ENCODE measurements around the gene DCST1. TPM values are rescaled to one million over a fixed set of nuclear protein-coding genes. Genes with fewer than 3 reads are reported as not detected.
A peak's percentile ranks its signal among the peaks of the same experiment; 100 is the strongest.

The DCST1 gene
- polyA plus RNA-seq, 10 donors, result 0.09 to 0.58 (median 0.17) TPM

- DNase-seq, result no peak
Observed at GRCh38 chr1:155013632-155014031, 20.0 kb upstream of the DCST1 start.

DNA sequence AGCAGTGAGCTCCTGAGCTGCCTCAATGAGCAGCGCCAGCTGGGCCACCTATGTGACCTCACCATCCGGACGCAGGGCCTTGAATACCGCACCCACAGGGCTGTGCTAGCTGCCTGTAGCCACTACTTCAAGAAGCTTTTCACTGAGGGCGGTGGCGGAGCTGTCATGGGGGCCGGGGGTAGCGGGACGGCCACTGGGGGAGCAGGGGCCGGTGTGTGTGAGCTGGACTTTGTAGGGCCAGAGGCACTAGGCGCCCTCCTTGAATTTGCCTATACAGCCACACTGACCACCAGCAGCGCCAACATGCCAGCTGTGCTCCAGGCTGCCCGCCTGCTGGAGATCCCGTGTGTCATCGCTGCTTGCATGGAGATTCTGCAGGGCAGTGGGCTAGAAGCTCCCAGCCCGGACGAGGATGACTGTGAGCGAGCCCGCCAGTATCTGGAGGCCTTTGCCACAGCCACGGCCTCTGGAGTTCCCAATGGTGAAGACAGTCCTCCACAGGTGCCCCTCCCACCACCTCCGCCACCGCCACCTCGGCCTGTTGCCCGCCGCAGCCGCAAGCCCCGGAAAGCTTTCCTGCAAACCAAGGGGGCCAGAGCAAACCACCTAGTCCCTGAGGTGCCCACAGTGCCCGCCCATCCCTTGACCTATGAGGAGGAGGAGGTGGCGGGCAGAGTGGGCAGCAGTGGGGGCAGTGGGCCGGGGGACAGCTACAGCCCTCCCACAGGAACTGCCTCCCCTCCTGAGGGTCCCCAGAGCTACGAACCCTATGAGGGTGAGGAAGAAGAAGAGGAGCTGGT is 18.7 kb upstream of the DCST1 start:
- no peak for DNase-seq

GRCh38 chr1:155015527-155016230 is 17.9 kb upstream of the DCST1 start:
- DNase-seq, result no peak

DNA sequence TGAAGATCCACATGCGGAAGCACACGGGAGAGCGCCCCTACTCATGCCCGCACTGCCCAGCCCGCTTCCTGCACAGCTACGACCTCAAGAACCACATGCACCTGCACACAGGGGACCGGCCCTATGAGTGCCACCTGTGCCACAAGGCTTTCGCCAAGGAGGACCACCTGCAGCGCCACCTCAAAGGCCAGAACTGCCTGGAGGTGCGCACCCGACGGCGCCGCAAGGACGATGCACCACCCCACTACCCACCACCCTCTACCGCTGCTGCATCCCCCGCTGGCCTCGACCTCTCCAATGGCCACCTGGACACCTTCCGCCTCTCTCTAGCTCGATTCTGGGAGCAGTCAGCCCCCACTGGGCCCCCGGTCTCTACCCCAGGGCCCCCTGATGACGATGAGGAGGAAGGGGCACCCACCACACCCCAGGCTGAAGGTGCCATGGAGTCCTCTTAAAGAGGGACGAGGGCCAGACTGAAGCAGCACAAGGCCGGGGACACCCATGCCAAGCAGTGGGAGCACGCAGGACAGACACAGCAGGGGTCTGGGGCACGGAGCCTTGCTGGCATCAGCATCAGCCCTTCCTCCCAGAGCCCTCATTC is 17.3 kb upstream of the DCST1 start:
- DNase-seq, result no peak

GRCh38 chr1:155017041-155017945 is 16.3 kb upstream of the DCST1 start:
- peak; percentile 85 to 96 (median 89) for DNase-seq

DNA sequence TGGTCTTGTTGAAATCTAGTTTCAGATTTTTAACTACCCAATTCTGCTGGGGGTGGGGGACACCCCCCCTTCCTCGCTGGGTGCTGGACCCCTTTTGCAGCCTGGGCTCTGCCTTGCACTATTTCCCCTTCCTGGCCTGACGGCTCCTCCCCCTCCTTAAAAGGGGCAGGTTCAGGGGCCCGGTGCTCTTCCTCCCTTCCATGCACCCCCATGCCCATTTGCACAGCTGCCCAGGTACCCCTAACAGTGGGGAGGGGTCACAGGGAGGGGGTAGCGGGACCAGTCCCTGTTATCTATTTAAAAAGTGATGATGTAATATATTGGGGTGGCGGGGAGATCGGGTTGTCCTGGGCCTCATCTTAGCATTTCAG is 15.7 kb upstream of the DCST1 start:
- DNase-seq, result no peak

DNA sequence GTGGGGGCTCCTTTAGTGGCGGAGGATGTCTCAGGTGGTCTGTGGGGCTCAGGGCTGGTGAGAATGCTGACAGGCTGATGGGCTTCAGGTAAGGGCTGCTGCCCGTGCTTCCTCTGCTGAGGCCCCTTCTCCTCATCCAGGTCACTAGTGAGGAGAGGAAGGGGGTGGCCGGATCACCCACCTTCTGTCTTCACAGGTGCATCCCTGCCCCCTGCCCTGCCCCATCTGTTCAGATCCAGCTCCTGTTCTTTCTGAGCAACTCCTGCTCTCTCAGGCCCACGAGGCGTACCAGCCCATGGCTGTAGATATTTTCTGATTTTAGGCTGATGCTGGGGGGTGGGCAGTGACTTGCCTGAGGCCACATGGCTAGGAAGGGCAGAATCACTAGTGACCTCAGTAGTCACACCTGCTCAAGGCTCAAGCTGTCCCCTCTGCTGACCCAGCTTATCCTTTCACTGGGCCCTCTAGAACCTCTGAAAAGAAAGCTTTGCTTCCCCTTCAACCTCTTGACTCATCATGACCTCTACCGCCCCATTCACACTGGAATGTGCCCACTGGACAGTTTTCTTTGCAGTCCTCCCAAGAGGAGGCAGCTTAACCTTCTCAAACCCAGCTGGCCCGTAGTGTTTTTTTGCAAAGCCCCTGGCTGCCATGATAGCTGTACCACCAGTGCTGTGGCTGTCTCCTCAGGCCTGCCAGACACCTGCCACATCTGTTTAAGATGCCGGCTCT is 14.8 kb upstream of the DCST1 start:
- DNase-seq, result no peak

- DNase-seq, result no peak
Observed at GRCh38 chr1:155019377-155020245, 14.0 kb upstream of the DCST1 start.

GRCh38 chr1:155022136-155022926 is 11.3 kb upstream of the DCST1 start:
- no peak for DNase-seq

DNA sequence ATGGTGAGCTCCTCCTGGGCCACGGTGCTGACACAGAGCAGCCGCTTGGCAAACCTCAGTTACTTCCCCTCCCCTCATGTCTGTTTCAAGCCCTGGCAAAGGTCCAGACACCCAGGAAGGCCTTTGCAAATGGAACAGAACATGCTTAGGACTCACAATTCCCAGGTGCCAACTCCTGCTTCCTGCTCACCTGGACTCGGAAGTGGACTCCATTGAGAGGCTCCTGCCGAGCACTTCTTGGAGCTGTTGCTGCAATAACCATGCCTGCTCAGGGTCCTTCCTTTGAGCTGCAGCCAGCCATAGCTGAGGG is 10.7 kb upstream of the DCST1 start:
- DNase-seq, result no peak

DNA sequence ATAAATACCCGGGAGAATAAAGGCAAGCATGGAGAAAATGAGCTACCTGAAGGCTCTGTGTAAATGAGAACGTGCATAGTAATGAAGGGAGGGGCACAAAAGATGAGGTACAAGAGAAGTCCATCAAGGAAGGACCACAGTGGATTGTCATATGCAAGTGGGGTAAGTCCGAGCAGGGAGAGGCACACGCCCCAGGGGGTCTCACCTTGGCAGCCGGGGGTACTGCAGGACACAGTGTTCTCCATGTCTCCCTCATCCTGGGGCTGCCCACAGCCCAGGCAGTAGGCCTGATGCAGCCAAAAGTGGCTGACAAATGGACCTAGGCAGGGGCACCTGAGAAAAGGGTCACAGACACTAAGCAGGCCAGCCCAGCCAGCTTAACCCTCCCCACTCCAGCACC is 10.0 kb upstream of the DCST1 start:
- no peak for DNase-seq

- DNase-seq, result no peak
Observed at GRCh38 chr1:155024315-155024714, 9.3 kb upstream of the DCST1 start.

DNA sequence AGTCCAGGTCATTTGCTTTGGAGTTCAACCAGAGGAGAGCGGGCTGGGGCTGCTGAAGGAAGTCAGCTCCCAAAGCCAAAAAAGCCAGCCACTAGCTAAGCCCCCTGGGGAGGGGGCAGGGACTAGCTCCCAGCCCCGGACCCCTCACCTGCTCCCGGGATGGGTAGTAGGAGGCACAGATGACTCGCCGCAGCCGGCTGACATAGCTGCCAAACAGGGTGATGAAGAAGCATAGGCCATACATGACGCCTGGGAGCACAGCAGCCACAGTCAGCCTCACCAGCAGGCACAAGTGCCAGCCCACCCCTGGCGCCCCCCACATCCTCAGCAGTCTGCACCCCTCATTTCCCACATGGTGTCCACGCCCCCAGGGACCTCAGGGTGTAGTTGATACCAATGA is 7.5 kb upstream of the DCST1 start:
- no peak for DNase-seq

GRCh38 chr1:155026588-155026987 is 7.0 kb upstream of the DCST1 start:
- DNase-seq, result no peak

DNA sequence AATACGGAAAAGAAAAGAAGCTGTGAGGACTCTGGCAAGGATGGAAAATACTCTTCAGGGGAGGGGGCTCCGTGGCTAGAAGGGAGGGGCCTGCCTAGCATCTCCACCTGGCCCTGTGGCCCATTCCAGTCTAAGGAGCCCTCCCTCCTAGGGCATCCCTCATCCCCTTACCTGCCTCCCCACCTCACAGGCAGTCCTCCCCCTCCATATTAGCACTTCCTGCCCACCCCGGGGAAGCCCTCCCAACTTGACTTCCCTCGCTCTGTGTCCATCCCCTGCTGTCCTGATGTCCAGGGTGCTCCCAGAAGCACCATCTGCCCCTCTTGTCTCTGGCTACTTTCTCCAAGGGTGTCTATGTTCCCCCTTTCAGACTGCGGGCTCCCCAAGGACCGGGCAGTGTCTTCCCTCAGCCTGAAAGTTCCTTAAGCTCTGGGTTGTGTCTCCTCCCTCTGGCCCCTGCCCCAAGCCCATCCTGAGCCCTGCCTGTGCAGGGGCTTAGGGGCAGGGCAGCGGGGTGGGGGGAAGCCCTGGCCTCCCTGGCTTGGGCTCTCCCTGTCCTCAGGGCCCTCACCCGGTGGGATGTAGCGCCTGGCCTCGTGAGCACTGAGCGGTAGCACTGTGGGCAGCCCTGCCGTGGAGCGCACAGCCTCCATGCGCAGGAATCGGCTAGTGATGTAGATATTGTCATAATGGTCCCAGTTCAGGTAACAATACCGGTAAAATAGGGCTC is 3.9 kb upstream of the DCST1 start:
- DNase-seq, result no peak

DNA sequence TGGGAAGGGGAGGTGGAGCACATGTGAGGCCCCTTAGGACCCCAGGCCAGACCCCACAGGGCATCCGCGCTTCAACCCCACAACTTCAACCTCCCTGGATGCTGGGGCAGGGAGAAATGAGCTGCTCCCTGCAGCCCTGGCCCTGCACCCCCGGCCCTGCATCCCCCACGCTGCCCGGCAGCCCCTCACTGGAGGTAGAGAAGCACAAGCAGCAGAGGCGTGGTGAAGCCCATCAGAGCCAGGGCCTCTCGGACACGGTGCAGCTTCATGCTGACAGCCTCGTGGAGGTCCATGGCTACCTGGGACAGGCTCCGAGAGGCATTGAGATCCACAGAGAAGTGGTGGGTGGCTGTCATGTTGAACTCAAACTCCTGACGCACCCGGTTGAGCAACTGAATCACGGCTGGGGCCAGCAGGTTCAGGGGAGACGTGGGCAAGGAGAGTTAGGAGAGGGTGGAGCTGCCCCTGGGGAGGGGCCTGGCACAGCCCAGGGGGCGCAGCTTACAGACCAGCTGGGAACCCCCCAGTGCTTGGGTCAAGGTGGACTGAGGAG is 3.3 kb upstream of the DCST1 start:
- DNase-seq, result no peak

DNA sequence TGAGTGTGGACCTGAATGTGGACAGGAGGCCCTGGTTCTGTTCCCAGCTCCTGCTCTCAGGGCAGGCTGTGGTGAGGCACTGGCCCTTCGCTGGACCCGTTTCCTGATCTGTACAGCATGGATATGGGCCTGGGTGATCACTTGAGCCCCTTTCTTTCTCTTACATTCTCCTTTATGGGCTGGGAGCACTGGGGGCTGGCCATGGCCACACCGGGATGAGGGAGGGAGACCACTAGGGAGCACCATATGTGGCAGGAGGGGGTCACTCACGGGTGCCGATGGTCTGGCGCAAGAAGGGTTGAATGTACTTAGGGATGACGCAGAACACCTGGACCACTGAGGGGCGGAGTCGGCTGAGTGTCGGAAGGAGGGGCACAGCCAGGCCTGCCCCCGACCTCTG is 2.7 kb upstream of the DCST1 start:
- DNase-seq, result no peak

DNA sequence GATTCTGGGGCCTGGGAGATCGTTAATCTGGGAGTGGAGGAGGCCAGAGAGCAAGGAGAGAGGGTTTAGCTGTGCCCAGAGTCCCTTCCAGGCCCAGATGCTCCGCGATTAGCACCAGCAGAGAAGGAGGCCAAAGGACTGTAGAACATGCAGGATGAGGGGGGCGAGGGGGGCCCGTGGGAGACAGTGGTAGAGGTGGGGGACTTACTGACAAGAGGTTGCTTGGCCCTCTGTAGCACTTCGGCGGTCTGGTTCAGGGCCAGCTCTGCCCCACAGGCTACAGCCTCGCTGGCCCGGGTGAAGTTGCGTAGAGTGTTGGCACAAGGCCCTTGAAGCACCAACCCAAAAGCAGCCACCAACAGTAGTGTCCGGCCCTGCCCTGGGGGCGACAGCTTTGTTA is 738 bp upstream of the DCST1 start:
- no peak for DNase-seq

Data from muscle of back (tissue), 11 donors.